Suprapubic skin (tissue), 3 donors: ENCODE results near the gene KCNJ8.

Experiments
- POLR2A ChIP-seq, 2 donors: fragments of 450-650 bp; IDR thresholded peaks; one replicate each; pipeline ENCODE4 v1.6.1; 2017; ENCODE audit warnings: antibody characterized with exemption in 2 of 2, mild to moderate bottlenecking in 2 of 2, moderate library complexity in 2 of 2
- TF ChIP-seq, protein P1 (sequence below), 2 donors: fragments of 200-600 bp in 1 of 2; fragments of 450-650 bp in 1 of 2; sonication (generic) in 1 of 2; IDR thresholded peaks; one replicate each; pipeline ENCODE4 v1.5.1; 2016 to 2019; ENCODE audit warnings: antibody characterized with exemption in 2 of 2, mild to moderate bottlenecking in 1 of 2, moderate library complexity in 1 of 2

GRCh38 chr12:21731144-21731543, 43.4 kb downstream of the KCNJ8 start:
- no peak for TF ChIP-seq POLR2A (IDR thresholded peaks at IDR 0.05)
- TF ChIP-seq, protein P1, sequence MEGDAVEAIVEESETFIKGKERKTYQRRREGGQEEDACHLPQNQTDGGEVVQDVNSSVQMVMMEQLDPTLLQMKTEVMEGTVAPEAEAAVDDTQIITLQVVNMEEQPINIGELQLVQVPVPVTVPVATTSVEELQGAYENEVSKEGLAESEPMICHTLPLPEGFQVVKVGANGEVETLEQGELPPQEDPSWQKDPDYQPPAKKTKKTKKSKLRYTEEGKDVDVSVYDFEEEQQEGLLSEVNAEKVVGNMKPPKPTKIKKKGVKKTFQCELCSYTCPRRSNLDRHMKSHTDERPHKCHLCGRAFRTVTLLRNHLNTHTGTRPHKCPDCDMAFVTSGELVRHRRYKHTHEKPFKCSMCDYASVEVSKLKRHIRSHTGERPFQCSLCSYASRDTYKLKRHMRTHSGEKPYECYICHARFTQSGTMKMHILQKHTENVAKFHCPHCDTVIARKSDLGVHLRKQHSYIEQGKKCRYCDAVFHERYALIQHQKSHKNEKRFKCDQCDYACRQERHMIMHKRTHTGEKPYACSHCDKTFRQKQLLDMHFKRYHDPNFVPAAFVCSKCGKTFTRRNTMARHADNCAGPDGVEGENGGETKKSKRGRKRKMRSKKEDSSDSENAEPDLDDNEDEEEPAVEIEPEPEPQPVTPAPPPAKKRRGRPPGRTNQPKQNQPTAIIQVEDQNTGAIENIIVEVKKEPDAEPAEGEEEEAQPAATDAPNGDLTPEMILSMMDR (IDR thresholded peaks at IDR 0.05) = no peak
